IPS DF 4.7 (cell line): ENCODE results near the gene SMAD9.
"Not testable (repeated sequence)": the region's sequence is repeated elsewhere in the genome, so short reads cannot be mapped to it uniquely, and the experiment has no call there.

Experiments
- DNase-seq: peaks from one replicate; pipeline ENCODE4 v3.0.0-alpha.2; 2013; ENCODE audit warnings: low spot score; ENCODE audit errors: extremely low read depth

SMAD9 gene

DNA sequence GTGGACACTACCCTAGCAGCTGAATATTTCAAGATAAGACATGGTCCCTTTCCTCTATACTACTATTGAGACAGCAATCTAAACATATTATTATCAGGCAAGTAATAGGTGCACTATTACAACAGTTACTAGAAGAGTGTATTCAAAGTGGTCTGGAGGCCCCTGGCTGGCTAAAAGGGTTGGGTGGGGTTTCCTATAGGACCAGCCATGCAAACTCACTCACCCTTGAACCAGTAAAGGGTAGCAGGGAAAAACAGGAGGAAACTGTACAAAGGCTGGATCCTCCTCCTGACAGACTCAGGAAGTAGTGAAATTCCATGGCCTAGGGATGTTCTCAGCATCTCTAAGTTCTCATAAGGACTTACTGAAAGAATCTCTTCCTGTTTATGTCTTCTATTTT lies 7.7 kb downstream of the SMAD9 start:
- no peak for DNase-seq

DNA sequence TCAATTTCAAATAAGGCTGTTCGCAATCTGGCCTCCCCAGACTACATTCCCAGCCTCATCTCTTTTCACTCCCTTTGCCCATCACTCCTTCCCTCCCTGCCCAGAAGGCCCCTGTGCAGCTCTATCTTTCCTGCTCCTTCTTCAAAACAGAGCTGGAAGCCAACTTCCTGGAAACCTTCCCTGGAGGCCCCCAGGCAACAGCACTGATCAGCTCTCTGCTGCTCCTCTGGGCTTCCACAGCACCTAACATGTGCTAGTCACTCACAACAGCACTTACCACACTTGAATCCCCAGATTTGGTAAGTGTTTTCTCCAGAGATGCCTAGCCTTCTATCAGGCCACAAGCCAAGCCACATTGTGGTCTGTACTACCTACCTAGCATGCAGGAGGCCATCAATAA lies 9.5 kb downstream of the SMAD9 start:
- DNase-seq = no peak

GRCh38 chr13:36907821-36908220 lies 12.2 kb downstream of the SMAD9 start:
- DNase-seq = no peak

- no peak for DNase-seq
Observed at GRCh38 chr13:36907266-36907665, 12.8 kb downstream of the SMAD9 start.

- DNase-seq = no peak
Observed at GRCh38 chr13:36905944-36906343, 14.1 kb downstream of the SMAD9 start.

DNA sequence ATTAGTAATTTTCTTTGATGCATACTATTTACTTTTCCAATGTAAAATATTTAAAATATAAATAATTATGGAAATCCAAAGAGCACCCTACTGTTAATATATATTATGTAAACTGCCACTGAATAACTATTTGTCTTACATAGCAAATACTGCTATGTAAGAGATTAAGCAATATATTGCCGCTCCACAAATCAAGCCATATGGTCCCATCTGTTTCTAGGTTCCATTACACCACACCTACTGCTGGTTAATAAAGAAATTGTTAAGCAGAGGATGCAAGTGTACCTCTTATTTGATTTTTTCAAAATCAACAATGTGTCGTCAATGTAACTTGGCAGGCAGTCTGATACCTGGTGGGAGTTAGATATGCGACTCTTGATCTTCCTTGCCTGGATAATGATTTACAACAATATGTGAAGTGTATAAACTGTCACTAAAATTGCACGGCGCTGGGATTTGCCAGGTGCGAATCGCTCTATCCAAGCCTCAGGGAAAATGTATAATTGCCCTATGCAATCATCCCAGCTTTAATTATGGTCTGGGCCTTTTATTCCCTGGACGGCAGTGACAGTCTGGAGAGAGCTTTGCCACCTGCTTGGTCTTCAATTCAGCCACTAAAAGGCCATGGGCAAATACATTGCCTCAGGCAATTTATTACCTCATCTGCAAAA lies 16.0 kb downstream of the SMAD9 start:
- DNase-seq = no peak

DNA sequence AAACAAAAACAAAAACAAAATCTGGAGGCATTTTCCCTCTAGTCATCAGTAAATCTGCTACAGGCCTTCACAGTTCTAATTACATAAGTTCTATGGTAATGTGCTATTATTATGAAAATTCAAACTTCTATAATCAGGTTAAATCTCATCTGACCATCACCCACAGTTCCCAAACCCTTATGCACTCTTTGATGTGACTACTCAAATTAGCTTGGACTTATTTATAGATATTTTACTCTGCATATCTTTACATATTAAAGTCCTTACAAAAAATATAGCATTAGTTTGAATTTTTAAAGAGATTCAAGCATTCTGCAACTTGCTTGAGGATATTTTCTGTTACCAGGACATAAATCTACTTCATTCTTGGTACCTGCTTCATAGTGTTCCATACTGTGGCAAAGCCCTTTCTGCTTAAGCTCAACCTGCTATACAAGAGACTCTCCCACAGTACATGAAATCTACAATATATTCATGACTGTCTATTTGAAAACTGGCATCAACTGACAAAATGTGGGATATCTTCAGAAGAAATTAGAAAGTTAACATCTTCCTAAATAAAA lies 22.9 kb downstream of the SMAD9 start:
- DNase-seq = no peak

DNA sequence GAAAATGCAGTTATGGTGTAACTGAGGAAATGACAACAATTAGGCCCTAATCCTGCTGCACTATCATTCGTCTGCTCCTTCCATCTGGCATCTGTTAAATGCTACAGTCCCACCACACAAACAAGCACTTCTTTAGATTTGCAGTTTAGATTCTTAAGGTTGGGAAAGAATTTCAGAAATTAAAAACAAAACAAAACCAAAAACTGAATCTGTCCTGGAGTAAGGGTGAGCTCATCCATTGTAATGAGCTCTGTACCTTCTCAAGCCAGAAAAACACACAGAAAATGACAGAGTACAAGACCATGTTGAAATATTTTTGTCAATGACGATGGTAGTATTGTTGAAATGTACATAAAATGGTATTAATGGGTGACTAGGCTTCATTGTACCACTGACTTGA lies 28.3 kb downstream of the SMAD9 start:
- no peak for DNase-seq

DNA sequence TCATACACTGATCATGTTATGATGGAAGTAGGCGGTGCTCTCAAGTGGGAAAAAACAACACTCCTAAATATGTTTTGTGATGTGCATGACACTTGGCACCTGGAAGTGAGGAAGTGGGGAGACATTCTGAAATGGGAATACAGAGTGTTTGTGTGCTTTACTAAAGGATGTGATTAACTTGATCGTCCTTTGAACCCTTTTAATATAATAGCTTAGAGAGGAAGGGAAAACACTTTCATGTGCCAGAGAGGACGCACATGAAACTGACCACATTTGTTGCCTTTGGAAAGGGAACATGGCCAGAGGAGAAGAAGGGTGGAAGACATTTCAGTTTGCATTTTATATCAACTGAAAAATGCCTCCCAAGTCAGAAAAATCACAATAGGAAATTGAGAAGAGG lies 31.4 kb downstream of the SMAD9 start:
- DNase-seq = no peak

- DNase-seq = no peak
Observed at GRCh38 chr13:36887758-36888521, 32.1 kb downstream of the SMAD9 start.

DNA sequence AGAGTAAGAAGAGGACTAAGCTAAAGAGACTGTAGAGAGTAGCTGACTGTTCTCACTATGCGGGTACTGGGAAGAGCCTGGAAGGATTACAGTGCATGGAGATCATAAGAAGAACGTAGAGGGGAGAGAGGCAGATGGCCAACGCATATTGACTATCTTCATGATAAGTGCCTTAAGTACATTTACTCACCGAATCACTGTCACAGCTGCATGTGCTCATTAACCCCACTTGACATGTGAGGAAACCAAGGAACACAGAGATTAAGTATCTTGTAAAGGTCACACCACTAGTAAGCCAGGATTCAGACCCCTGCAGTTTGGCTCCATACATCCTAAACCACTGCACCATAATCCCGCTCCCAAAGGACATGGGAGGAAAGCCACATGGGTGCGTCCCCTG lies 34.1 kb downstream of the SMAD9 start:
- DNase-seq = no peak

DNA sequence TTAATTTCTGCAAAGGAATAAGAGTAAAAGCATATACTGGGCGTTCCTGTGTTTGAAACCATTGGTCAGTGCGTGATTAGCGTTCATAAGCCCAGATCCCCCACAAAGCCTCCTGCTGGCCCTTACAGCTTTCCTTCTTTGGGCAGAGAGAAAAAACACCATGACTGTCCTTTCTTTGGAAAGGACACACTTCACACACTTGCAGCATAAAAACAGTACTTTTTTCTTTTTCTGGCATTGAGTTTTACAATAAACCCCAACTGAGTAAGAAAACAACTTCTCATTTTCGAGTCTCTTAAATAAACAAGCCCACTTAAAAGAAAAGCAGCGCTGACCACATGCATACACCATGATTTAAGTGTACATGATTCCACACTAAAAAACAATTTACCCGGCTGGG lies 35.8 kb downstream of the SMAD9 start:
- DNase-seq = no peak

DNA sequence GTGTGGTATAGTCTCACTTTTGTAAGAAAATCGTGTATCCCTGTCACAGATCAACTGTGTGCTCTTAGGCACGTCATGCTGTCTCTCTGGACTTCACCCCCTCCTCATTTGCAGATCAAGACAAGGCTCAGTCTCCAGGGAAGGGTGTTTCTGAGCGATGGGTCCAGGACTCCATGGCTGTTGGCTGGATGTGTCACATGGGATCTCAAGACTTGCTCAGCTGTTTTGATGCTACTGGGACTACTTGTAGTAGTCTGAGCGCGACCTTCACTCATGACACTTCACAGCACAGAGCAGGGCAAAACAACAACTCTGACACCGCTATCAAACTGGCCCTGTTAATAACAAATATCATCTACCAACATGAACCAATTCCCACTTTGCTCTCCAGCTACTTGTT lies 36.2 kb downstream of the SMAD9 start:
- no peak for DNase-seq

GRCh38 chr13:36883392-36883791 lies 36.6 kb downstream of the SMAD9 start:
- not testable (repeated sequence) for DNase-seq

- DNase-seq = no peak
Observed at GRCh38 chr13:36882829-36883390, 37.1 kb downstream of the SMAD9 start.

GRCh38 chr13:36880961-36881360 lies 39.1 kb downstream of the SMAD9 start:
- no peak for DNase-seq

DNA sequence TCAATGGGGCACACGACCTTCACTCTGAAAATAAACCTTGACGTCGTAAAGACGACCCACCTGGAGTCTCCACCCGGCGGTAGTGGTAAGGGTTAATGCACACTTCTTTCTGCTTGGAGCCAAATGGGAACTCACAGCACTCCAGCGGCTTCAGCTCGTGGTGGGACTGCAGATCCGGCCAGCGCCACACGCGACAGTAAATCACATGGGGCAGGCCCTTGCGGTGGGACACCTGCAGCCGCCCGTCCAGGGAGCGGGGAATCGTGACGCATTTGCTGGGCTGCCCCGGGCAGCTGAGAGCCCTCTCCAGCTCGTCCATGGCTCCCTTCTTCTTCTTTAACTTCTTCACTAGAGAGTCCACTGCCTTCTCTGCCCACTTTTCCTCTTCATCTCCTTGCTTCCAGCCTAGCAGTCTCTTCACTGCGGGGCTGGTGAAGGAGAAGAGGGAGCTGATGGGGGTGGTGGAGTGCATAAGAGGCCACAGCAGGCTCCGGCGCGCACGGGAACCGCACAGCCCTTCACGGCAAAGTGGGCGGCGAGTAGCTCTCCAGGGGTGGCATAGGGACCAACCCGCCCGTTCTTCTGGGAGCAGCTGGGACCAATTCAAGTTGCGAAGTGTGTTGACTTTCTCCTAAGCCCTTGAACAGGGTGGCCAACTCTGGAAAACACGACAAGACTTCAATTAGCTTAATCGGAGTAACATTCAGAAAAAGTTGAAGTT lies 40.7 kb downstream of the SMAD9 start:
- DNase-seq = no peak

- no peak for DNase-seq
Observed at GRCh38 chr13:36875961-36876360, 44.1 kb downstream of the SMAD9 start.

GRCh38 chr13:36875431-36875830 lies 44.6 kb downstream of the SMAD9 start:
- no peak for DNase-seq

DNA sequence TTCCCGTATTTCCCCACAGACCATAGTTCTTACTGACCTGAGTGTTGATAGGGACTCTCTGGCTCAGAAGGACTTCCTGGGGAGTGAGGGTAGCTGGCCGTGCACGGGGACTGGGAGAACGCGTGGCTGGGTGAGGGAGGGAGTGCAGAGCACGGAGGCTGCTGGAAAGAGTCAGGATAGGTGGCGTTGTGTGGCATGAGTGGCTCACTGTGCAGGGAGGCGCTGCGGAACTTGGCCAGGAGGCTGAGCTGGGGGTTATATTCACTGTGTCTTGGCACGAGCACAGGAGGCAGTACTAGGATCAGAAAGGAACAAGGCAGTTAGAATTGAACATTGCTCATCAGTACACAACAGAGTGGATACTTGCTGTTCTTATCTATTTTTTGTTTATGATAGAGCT lies 47.4 kb downstream of the SMAD9 start:
- no peak for DNase-seq

DNA sequence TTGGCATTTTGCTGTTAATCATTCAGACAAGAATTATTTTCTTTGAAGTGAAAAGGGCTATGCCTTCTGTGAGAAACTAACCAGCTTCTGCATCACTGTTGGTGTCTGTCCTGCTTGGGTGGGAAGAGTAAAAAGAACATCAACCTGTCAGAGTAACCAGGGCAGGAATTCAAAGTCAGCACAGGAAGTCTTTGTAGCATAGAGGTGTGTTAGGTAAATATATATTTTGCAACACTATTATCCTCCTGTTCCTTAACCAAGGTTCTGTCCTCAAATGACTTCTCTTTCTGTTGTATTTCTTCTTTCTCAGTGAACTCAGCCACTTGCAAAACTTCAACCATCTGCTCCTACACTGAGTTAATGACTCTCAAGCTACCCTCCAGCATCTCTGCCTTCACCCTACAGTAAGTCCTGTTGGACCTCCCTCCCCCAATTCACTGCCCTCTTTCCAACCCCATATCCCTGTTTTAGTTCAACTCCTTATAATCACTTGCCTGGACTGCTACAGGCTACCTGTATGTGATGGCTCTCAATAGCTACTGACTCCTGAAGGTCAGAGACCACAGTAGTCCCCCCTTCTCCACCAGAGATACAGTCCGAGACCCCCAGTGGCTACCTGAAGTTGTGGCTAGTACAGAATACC lies 49.9 kb downstream of the SMAD9 start:
- no peak for DNase-seq
